ENCODE data around the gene THOC3. TPM values are rescaled to one million over a fixed set of nuclear protein-coding genes. Genes with fewer than 3 reads are reported as not detected.
A peak's percentile ranks its signal among the peaks of the same experiment; 100 is the strongest.
"Not testable (repeated sequence)": the region's sequence is repeated elsewhere in the genome, so short reads cannot be mapped to it uniquely, and the experiment has no call there.

Gene THOC3
- total and polyA plus RNA-seq, 2 of the 8 experiments (the other 6 are each of a cell fraction or from before 2014, with no cell fraction given), result 60.2 to 82.7 TPM

DNA sequence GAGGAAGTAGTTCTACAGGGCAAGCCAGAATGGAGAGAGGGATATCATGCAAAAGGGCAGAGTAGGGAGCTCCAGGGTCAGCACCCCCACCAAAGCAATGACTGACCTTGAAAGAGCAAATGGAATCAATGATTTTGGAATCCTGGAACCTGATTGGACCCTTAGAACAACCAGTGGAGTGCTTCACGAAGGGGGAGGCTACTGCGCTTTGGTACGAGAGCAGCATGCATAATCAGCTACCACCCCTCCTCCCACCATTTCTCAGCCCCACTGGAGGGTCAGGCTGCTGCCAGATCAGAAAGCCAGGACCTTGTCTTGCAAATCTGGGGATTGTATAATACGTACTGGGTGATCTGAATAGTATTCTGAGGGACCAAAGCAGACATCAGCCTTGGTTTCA is 43.0 kb upstream of the THOC3 start:
- H3K79me1 ChIP-seq (ENCODE audit: low read depth, low read length); H2BK15ac ChIP-seq (ENCODE audit: low read length); H3K4ac ChIP-seq (replicated peaks; ENCODE audit: insufficient read length, low read depth, low read length); H3K9ac ChIP-seq (replicated peaks in 1 of 4; ENCODE audit: extremely low read depth in 1 of 4, low read depth in 3 of 4, low read length in 3 of 4); H3K79me2 ChIP-seq (ENCODE audit: control insufficient read depth in 1 of 2, insufficient read depth in 2 of 2, low read length in 2 of 2); H3K4me1 ChIP-seq (replicated peaks in 1 of 4; ENCODE audit: control insufficient read depth in 3 of 4, insufficient read depth in 4 of 4, low read length in 3 of 4); POLR2A ChIA-PET (ENCODE audit: partially characterized antibody); H3K56ac ChIP-seq (replicated peaks; ENCODE audit: insufficient read length, low read depth, low read length); H4K5ac ChIP-seq (ENCODE audit: insufficient read length, low read depth, low read length); H3K14ac ChIP-seq (ENCODE audit: insufficient read length); H4K91ac ChIP-seq (replicated peaks; ENCODE audit: insufficient read length, low read length); H3K27ac ChIP-seq (ENCODE audit: low read depth, low read length); CTCF ChIA-PET (ENCODE audit: partially characterized antibody); H3K23me2 ChIP-seq (ENCODE audit: low read depth, low read length); H2BK120ac ChIP-seq (replicated peaks; ENCODE audit: low read depth, low read length); H2BK20ac ChIP-seq (ENCODE audit: low read length); H4K20me1 ChIP-seq (replicated peaks in 1 of 2; ENCODE audit: control insufficient read depth in 1 of 2, insufficient read depth in 2 of 2, low read length in 2 of 2); H4K8ac ChIP-seq (ENCODE audit: extremely low read depth, insufficient read depth, low read length); H3K4me3 ChIP-seq (ENCODE audit: extremely low read depth in 1 of 4, insufficient read depth in 2 of 4, low read depth in 3 of 4, low read length in 4 of 4); H2BK12ac ChIP-seq (ENCODE audit: low read depth, low read length); H2AK5ac ChIP-seq (ENCODE audit: low read depth, low read length); H3K18ac ChIP-seq (ENCODE audit: extremely low read depth, low read length); H2AFZ ChIP-seq (ENCODE audit: low read length); H3K36me3 ChIP-seq (ENCODE audit: control insufficient read depth in 2 of 4, insufficient read depth in 4 of 4, low read length in 3 of 4); H3K9me3 ChIP-seq (ENCODE audit: insufficient read depth in 2 of 2, low read depth in 1 of 2, low read length in 1 of 2); H3K23ac ChIP-seq (ENCODE audit: insufficient read length); H2BK5ac ChIP-seq (ENCODE audit: low read depth, low read length); H3K27me3 ChIP-seq (replicated peaks in 1 of 4; ENCODE audit: control insufficient read depth in 3 of 4, extremely low read depth in 1 of 4, insufficient read depth in 3 of 4, low read length in 3 of 4); DNase-seq (ENCODE audit: low read depth in 1 of 2, low spot score in 2 of 2): not testable (repeated sequence)
- peak overlapping the region in 1 of 2 experiments; percentile 28; a peak in 1 of 4 replicates for H3K4me2 ChIP-seq (ENCODE audit: insufficient read depth in 1 of 2, low read depth in 2 of 2, low read length in 2 of 2)
- WGBS, 2 experiments (ENCODE audit: extremely low coverage in 1 of 2, insufficient coverage in 1 of 2, insufficient read length in 1 of 2, insufficient replicate concordance in 2 of 2, low coverage in 1 of 2, low lambda C conversion rate in 2 of 2, missing lambda C conversion rate in 1 of 2), result 57% methylated on average over 4 of the region's 4 CpGs; no CpG with 5 or more reads in 1 of the 2 experiments
- peak; percentile 50 for FAIRE-seq
